Nucleus accumbens (tissue), 56 donors: ENCODE data around the gene ACAP1.

ENCODE experiments used
- DNase-seq, 56 donors: peaks; one replicate each; lab custom pipeline; 2025; lab: John Stamatoyannopoulos, UW

The ACAP1 gene

DNA sequence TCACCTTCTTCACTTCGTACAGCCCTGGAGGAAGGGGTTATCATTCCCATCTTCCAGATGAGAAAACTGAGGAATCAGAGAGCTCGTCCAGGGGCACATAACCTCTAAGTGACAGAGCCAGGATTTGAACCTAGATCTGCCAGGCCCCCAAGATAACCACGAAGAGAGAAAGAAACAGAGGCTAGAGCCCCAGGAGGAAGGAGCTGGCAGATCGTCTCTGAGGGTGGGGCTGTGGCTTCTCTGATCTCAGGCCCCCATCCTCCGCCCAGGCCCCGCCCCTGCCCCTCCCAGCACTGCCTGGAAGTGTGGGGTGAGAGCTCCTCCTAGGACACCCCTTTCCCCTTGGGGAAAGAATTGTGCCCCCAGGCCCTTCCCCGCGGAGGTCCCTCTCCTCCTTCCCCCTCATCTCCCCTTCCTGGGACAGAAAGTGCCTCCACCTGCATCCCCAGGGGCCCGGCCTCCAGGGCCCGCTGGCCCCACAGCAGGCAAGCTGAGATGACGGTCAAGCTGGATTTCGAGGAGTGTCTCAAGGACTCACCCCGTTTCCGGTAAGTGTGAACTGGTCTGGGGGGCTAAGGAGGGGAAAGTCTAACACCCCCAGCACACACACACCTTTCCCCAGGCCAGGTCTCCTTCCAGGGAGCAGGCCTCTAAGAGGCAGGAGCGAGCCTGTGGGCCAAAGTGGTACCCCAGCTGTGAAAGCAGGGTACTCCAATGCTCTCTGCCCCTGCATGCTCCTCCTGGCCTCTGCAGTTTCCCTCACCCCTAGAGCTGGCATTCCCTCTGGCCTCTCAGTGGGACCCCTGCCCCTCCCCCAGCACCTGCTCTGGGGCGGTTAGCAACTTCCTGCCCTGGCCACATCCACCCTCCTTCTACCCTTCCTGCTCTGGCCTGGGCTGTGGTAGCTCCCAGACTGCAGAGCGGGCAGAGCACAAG is at the start of gene ACAP1:
TSS of gene ACAP1 (plus strand) at position 290 of the 936 bp plus-strand sequence. CDS start at position 496, 206 bp downstream.
- no peak for DNase-seq

DNA sequence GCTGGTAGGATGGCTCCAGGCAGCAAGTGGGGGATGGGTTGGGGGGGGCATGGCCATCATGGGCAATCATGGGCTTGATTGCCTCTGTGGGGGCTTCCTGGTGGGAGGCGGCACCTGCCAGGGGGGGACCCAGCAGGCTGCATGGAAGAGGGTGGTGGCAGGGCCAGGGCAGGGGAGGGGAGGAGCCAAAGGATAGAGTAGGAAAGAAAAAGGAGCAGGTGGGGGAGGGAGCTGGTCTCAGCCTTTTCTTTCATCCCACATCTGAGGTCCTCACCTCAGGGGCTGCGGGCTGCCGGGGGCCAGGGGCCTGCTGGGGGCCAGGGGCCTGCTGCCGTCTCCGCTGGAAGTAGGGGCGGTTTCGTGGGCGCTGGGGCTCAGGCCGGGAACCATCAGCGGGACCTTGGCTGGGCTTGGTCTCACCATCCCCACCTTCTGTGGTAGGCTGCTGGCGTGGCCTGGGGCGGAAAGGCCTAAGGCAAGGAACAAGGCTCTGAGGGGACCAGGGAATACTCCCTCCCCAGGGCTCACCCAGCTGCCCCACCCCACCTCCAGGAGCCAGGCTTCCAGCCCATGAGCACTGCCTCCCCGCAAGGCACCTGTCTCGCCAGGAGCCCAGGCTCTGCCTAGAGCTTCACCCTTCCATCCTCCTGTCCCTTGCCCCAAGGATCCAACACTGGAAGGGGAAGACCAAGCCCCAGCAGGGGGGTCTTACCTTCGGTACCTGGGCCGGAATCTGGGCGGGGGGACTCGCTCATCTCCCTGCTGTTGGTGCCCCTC is 46.9 kb upstream of the ACAP1 start:
- DNase-seq: no peak

- no peak for DNase-seq
These were observed 46.2 kb upstream of the ACAP1 start for GRCh38 chr17:7290166-7290565.

DNA sequence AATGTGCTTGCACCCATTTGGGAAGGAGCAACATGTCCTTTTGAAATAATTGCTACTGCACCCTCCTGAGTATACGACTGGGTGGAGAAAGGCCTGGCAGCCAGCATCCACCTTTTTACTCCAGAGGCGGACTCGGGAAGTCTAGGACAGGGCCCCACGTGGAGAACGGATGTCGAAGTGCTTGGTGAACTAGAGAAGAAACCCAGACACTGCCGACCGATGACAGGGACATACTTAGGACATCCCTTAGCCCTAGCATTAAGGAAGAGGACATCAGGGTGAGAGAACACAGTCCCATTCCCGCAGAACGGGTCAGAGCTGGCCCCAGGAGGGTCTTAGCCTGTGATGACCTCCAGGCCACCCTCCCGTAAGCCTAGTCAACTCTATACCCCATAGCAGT is 45.6 kb upstream of the ACAP1 start:
- DNase-seq: no peak

DNA sequence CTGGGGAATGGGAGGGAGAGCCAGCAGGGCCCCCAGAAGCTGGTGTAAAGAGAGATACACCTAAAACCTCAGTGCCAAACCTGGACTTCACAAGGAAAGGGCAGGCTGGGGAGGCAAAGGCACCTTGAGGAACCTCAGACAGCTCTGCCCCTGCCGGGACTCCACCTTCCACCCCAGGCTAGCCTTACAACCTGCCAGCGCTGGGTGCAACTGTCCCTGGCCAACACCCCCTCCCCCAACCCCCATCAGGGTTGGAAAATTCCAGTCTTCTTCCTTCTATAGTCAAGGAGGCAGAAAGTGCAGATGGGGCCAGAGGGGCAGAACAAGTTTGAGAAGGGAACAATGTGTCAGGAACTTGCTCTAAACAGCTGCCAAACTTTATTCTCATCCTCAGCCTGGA is 44.1 kb upstream of the ACAP1 start:
- no peak for DNase-seq

DNA sequence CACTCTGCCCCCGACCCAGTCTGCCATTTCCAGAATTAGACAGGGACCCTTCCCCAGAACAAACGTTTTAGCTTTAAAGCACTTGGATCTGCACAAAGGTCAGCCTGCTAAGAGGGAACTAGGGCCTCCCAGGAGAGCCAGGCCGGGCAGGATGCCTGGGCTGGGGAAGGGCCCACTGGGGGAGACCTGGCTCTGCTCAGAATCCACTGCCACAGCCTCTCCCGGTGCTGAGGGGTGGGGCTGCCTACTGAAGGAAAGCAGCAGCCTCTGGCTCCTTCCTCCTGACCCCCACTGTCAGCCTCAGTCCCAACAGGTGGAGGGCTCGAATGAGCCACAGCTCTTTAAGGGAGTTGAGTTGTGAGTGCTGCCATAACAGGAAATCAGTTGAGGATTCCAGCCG is 43.6 kb upstream of the ACAP1 start:
- DNase-seq: peak in 3 of 56 donors; percentile 1 to 32 (median 20)

DNA sequence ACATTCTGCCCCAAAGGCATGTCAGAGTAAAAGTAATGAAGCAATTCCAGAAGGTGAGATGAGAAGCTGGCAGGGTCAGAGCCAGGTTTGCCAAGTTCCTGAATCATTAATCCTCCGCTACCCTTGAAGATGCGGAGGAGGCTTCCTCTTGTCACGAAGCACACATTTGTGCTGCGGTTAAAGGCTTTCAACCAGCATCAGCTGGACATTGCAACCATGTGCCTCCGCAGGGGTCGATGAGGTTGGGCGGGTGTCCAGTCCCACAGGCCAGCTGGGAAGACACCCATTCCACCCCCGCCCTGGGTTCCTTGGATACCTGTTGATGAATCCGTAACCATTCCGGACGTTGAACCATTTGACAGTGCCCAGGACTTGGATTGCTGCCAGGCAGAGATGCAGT is 43.2 kb upstream of the ACAP1 start:
- DNase-seq: no peak

DNA sequence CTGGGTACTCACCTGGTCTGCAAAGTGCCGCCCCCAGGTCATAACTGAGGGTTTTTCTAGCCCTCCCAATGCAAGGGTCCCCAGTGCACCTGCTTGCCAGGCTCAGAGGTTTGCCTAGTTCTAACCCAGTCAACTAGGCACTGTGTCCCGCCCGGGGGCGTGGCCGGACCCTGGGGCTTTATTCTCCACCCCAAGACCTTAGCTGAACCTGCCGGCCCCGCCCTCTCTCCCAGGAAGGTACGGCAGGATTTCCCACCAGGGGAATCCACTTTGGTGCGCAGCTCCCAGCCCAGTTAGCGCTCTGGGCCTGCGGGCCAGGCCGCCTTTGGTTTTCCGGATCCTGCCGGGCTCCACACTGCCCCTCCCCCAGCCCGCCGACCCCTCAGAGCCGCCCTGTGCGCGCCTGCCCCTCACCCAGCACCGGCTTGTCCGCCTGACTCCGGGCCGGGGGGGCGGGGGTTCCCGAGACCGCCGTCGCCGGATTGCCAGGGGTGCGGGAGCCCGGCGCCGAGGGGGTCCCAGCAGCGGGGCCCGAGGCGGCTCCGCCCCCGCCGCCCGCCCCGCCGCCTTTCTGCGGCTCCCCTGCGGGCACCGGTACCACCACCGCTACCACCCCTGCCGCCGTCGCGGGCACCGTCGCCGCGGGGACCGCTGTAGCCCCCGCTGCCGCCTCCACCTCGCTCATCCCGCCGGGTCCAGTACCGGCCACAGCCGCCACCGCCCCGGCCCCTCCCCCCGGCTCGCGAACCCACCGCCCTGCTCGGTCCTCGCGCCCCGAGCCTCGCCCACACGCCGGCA is 42.3 kb upstream of the ACAP1 start:
- peak in 1 of 56 donors; percentile 5 for DNase-seq

DNA sequence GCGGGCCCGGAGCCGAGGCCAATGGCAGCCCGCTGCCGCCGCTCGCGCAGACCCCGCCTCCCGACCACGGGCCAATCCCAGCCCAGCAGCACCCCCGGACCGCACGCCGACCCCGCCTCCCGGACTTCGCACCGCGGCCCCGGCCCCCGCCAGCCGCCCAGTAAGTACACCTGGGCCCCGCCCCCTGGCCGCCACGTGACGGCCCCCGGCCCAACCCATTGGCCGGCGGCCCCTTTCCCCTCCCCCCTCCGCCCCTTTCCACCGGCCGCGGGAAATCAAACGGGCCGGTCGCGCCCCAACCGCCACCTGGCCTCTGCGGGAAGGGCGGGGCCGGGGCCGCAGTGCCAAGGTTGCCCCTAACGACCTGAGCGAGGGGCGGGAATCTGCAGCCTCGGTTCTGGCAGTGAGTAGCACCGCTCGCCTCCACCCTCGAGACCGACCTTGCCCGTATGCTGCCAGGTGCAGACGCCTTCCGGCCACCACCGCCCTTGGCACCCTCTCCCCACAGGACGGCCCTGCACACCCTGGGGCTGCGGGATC is 41.6 kb upstream of the ACAP1 start, which contains the start of gene YBX2:
TSS of gene YBX2 (minus strand) at position 26 of the 540 bp plus-strand sequence. CDS start 139 bp downstream, outside the sequence.
- peak in 5 of 56 donors; percentile 13 to 52 (median 18) for DNase-seq

GRCh38 chr17:7295230-7296180 is 40.8 kb upstream of the ACAP1 start:
- DNase-seq: no peak

DNA sequence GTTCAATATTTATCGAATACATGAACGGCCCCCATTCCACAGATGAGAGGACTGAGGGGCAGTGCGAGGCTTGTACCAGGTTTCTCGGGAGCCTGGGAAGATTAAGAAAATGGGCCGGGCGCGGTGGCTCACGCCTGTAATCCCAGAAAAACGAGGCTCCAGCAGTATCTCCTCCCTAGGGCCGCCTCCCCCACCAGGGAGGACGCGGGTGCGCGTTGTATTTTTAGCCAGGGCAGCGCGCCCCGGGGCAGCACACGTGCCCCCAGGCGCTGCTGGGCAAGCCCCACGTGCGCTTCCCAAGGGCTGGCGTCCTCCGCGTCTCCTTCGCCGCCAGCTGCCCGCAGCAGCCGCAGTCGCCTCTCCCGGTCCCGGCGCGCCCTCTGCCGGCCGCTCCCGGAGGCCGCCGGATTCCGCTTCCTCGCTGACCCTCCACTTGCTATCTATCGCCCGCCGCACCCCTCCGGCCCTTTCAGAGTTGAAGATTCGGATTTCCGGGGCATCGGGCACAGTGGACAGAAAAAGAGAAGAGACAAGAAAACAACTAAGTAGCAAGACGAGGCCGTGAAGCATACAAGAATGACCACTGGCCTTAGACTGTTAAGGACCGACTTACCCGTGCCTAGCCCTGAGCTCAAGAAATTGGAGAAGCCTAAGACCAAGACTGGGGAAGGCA is 40.0 kb upstream of the ACAP1 start:
- DNase-seq: peak in 45 of 56 donors; percentile 20 to 84 (median 58)

- DNase-seq: no peak
These were observed 32.1 kb upstream of the ACAP1 start for GRCh38 chr17:7304179-7304578.

DNA sequence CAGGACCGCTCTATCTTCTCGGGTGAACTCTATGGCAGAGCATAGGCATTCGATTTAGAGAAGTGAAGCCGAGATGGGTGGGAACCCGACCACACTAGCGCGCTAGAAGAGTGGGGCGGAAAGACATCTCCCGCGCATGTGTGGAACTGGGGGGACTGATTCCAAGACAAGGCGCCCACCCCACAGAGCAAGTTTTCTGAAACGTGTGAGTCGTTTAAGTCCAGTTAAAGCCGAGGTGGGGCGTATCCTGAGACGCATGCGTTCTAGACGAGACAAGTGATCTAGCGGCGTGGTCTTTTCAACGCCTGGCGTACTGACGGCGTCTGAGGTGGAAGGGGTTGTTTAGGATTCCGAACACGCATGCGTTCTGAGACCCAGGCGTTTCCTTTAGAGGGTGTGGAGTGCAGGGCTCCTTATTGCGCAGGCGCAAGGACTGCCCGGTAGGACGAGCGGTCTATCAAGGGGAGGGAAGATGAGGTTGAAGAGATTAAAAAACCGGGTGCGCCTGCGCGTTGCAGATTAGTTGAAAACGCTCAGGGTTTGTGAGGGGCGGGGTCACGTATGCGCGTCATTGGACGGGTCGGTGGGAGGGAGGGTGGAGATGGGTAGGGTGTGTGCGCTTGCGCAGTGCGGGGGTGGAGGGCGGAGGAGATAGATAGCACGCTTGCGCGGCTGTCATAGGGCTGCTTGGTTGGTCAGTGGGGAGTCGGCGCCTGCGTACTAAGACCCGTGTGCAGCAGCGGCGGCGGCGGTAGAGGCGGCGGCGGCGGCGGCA is 29.2 kb upstream of the ACAP1 start, which contains the start of gene EIF5A:
TSS of gene EIF5A (plus strand) at position 718 of the 775 bp plus-strand sequence. CDS start 2,008 bp downstream, outside the sequence.
- DNase-seq: peak; percentile 94 to 100 (median 99)

DNA sequence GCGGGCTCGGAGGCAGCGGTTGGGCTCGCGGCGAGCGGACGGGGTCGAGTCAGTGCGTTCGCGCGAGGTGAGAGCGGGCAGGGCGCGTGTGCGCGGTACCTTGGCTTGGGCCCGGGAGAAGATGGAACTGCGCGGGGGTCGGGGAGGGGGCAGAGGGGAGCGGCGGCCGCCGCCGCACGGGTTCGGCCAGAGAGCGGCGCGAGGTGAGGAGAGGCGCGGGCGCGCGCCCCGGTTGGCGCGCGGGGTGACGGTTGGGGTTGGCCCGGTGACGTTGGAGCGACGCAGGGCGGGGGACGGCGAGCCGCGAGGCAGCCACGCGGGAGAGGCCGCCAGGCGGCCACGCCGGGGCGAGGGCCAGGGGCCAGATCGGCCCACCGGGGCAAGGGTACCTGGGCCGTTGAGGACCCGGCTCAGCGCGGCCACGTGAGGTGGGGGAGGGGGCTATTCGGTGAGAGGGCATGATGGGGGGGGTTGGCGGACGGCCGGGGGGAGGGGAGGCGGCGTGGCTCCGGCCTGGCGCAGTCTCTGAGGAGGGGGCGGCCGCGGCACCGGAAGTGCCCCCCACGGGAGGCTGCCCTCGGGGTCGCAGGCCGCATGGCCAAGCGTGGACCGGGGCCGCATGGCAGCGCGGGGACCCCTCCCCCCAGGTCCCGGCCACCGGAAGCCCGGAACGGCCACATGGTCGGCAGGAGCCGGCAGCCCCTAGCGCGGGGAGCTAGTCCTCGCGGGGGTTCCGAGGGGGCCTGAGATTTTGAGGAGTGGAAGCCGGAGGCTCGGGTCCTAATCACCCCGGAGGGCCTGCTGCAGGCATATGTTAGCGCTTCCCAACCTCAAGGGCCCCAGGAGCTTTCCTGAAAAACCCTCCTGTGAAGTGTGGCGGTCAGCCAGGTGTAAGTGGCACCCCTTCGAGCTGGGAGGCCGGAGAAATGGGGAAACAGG is 28.4 kb upstream of the ACAP1 start:
- DNase-seq: peak in 18 of 56 donors; percentile 6 to 70 (median 52)

DNA sequence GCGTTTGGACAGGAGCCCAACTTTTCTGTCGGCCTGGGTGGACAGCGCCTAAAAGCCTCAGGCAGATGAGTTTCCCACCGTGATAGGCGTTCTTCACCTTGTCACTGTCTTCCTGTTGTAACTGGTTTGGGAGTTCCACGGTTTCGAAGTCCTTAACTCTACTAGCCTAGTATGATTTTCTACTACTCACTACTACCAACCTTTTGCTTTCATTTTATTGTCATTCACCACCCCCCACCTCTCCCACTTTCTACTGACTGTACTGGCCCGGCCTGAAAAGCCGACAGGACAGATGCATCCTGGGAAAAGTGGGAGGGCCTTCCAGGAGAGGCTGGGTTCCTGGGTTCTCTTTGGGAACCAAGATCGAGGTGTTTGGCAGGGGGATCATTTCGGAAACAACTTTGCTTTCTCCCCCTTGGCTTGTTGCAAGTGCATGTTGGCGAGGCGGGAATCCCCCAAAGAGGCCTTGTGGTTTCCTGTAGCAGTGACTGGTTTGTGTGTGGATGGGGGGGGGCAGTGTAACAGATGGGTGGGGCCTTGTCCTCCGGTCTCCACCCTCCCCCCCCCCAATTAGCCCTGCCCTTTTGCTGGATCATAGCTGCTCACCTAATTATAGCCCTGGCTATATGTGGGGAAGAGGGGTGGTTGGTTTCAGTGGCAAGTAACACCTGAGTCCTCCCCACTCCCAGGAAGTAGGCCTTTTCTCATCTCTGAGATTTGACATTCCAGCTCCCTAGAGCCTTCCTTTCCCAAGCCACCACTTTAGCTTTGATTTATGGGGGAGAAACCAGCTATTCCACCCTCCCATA is 27.5 kb upstream of the ACAP1 start:
- peak in 36 of 56 donors; percentile 6 to 72 (median 26) for DNase-seq
